Measurements from ENCODE around the gene KSR2.
"Not testable (repeated sequence)": the region's sequence is repeated elsewhere in the genome, so short reads cannot be mapped to it uniquely, and the experiment has no call there.

The KSR2 gene

DNA sequence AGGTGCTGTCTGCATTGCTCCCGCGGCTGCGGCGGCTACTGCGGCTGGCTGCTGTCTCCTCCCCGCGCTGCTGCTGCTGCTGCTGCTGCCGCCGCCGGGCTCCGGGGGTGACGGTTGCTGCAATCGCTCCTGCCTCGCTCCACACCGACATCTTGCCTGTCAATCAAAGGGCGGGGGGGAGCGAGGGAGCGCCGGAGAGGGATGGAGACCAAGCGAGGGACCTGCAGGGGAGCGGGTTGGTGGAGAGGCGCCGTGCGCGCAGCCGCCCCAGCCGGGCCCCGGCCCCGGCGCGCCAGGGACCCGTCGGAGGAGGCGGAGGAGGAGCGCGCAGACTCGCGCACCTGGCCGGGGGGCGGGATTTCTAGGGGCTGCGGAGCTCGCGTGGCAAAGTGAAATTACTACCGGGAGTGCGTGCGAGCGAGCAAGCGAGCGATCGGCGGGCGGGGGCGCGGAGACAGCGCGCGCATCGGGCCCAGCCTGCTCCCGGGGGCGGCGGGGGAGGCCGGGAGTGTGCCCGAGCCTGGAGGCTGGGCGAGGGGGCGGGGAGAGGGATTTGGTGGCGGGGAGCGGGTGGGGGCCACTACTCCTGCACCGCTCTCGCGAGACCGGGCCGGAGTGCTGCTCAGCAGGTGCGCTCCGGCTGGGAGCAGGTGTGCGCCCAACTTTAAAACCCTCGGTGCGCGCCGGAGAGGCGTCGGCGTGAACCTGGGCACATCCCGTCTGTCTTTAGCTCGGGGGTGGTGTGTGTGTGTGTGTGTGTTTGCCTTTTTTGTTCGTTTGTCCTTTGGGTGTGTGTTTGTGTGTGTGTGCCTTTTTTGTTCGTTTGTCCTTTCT is at the start of gene KSR2:
Gene KSR2, minus strand, starts transcription at position 165 of the 834 bp plus-strand sequence. CDS start 735 bp downstream, outside the sequence.
- peak; percentile 15 to 54 (median 39) for DNase-seq (ENCODE audit: low read depth in 3 of 3)

DNA sequence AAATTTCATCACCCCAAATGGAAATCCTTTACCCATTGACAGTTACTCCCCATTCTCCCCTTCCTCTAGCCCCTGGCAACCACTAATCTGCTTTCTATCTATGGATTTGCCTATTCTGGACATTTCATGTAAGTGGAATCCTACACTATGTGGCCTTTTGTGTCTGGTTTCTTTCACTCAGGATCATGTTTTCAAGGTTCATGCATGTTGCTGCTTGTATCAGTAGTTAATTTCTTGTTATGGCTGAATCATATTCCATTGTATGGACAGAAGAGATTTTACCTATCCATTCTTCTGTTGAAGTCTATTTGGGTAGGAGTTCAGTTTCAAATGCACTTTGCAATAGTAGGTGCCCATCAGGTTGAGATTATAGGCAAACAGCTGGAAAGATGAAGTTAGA is 49.1 kb upstream of the KSR2 start:
- no peak for DNase-seq (ENCODE audit: low read depth in 3 of 3)

DNA sequence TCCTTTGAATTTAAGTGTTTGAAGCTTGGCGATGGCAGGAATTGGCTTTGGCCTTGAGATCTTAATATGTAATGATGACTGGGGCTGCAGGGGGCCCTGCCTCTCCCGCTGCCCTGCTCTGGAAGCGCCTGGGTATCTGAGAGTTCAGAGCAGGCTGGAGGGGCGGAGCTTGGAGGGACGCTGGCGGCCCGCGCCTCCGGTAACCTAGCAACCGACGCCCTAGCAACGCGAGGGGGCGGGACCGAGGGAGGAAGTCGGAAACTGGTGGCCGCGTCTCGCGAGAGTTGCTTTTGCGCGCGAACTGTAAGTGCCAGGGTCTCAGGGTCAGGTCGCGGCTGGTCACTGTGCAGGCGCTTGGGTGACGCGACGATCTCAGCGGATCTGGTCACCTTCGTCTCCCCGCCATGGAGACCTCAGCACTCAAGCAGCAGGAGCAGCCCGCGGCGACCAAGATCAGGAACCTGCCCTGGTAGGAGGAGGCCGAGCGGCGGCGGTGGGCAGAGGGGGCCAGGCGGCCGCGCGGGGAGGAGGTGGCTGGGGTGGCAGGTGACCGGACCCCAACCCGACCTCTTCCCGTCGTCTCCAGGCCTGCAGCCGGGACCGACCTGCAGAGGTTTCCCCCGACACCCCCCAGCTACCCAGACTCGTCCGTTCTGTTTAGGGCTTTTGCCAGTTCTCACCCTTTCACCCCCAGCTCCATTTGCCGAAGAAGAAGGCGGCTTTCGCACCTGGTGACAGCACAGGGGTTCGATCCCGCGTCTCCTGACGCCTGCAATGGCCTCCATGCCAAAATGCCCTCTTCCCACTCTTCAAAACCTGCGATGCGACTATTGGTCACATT is 47.9 kb upstream of the KSR2 start, which contains the start of gene RFC5:
Gene RFC5, plus strand, starts transcription at position 280 of the 841 bp plus-strand sequence. Its CDS starts 125 bp downstream, at position 405.
- DNase-seq (ENCODE audit: low read depth in 3 of 3) = peak; percentile 95 to 98 (median 96)

DNA sequence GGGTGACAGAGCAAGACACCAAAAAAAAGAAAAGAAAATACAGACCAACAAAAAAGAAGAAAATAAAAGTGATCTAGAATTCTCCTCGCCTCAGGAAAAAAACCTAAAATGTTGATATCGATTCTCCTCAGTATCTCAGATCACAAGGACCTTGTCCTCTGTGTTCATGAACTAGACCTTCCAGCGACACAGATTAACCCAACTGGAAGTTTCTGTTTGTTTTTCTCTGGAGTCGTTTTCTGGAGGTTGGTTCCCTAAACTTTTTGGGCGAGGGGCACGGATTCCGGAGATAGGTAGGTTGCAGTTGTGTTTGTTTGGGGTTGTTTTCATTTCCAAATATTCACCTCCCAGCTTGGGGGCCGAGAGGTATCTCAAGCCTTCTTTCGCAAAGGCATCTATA is 47.2 kb upstream of the KSR2 start:
- DNase-seq (ENCODE audit: low read depth in 3 of 3) = no peak

GRCh38 chr12:118015306-118015705 is 46.5 kb upstream of the KSR2 start:
- no peak for DNase-seq (ENCODE audit: low read depth in 3 of 3)

GRCh38 chr12:118013283-118013682 is 44.5 kb upstream of the KSR2 start:
- DNase-seq (ENCODE audit: low read depth in 3 of 3) = no peak

- no peak for DNase-seq (ENCODE audit: low read depth in 3 of 3)
These were observed 43.2 kb upstream of the KSR2 start for GRCh38 chr12:118011961-118012360.

GRCh38 chr12:118011377-118011776 is 42.6 kb upstream of the KSR2 start:
- DNase-seq (ENCODE audit: low read depth in 3 of 3) = no peak

DNA sequence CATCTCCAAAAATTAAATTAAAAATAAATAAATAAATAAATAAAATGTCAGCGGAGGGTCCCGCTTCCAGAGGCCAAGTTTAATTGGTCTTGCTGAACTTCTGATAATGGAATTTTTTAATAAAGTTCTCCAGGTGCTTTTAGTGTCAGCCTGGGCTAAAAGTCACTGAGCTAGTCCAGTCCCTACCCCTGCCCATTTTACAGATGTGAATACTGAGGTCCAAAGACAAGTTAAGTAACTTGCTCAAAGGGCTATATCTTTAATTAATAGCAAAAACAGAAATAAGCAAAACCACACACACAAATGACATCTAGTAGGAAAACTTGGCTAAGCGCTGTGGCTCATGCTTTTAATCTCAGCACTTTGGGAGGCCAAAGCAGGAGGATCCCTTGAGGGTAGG is 42.1 kb upstream of the KSR2 start:
- DNase-seq (ENCODE audit: low read depth in 3 of 3) = no peak

DNA sequence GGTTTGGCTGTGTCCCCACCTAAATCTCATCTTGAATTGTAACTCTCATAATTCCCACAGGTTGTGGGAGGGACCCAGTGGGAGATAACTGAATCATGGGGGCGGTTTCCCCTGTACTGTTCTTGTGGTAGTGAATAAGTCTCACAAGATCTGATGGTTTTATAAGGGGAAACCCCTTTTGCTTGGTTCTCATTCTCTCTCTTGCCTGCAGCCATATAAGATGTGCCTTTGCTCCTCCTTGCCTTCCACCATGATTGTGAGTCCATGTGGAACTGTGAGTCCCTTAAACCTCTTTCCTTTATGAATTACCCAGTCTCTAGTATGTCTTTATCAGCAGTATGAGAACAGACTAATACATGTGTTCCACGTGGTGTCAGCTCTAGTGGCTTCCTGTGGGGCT is 31.0 kb upstream of the KSR2 start:
- DNase-seq (ENCODE audit: low read depth in 3 of 3) = not testable (repeated sequence)

DNA sequence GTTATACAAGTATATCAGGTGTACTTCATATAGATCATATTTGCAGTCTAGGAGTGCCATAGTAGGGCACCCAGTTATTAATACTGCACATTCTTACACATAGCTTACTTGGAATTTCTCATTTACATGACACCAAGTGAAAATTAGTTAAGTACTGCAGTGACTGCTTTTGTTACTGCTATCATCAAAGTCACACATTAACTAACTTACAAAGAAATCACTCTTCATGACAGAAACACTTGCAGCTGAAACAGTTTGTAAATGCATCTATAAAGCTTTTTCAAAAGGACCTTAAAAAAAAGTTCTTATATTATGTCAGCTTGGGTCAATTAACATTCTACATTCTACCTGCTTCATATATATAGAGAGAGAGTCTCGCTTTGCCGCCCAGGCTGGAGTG is 29.9 kb upstream of the KSR2 start:
- no peak for DNase-seq (ENCODE audit: low read depth in 3 of 3)

GRCh38 chr12:117994551-117995438 is 26.0 kb upstream of the KSR2 start:
- no peak for DNase-seq (ENCODE audit: low read depth in 3 of 3)

- DNase-seq (ENCODE audit: low read depth in 3 of 3) = no peak
These were observed 18.1 kb upstream of the KSR2 start for GRCh38 chr12:117986705-117987469.

GRCh38 chr12:117985182-117985581 is 16.4 kb upstream of the KSR2 start:
- DNase-seq (ENCODE audit: low read depth in 3 of 3) = no peak

DNA sequence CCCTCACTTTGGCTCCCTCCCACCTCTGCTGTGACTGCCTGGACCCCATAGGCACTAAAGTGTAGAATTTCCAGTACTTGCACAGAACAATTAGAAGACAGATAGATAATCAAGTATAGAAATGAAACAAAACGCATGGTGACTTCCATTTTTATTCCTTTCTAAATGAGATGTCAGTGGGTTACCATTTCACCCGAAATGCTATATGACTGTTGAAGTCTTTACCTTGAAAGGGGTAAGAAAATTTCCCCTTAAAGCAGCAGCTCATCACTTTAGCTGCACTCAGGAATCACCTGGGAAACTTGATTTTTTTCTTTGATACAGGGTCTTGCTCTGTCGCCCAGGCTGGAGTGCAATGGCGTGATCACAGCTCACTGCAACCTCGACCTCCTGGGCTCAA is 12.5 kb upstream of the KSR2 start:
- no peak for DNase-seq (ENCODE audit: low read depth in 3 of 3)

DNA sequence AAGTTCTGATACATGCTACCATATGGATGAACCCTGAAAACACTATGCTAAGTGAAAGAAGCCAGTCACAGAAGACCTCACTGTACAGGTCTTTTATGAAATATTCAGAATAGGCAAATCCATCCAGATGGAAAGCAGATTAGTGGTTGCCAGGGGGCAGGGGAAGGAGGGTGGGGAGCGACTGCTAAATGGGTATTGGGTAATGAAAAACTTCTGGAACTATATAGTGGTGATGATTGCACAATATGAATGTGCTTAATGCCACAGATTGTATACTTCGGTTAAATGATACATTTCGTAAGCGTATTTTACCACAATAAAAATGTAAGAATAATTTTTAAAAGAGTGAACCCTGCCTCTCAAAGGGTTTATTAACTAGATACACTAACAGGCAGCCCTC is 11.8 kb upstream of the KSR2 start:
- no peak for DNase-seq (ENCODE audit: low read depth in 3 of 3)

- DNase-seq (ENCODE audit: low read depth in 3 of 3) = no peak
These were observed 8.6 kb upstream of the KSR2 start for GRCh38 chr12:117977373-117977772.

DNA sequence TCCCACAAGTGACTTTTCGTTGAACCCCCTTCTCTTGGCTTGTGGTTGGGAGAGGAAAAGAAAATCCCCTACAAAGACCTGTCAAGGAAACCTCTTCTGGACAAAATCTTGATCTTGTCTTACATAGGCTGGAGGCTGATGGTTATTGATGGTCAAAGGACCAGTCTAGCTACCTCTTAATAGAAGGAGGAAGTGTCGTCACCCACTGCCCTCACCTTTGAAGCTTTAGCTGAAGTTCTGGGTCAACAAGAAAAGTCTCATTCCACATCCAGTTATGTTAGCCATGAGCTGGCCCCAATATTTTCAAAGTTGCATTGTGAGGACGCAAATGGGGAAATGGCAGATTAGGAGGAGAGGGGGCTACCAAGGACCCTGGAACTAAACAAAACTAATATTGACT is 6.2 kb upstream of the KSR2 start:
- DNase-seq (ENCODE audit: low read depth in 3 of 3) = no peak

- DNase-seq (ENCODE audit: low read depth in 3 of 3) = no peak
These were observed 3.5 kb upstream of the KSR2 start for GRCh38 chr12:117972301-117972700.

GRCh38 chr12:117970334-117970733 is 1.5 kb upstream of the KSR2 start:
- no peak for DNase-seq (ENCODE audit: low read depth in 3 of 3)
